Measurements from ENCODE around the gene SYNPO2.

The SYNPO2 gene

GRCh38 chr4:119070301-119070700 lies 181.6 kb downstream of the SYNPO2 start:
- DNase-seq, result no peak

DNA sequence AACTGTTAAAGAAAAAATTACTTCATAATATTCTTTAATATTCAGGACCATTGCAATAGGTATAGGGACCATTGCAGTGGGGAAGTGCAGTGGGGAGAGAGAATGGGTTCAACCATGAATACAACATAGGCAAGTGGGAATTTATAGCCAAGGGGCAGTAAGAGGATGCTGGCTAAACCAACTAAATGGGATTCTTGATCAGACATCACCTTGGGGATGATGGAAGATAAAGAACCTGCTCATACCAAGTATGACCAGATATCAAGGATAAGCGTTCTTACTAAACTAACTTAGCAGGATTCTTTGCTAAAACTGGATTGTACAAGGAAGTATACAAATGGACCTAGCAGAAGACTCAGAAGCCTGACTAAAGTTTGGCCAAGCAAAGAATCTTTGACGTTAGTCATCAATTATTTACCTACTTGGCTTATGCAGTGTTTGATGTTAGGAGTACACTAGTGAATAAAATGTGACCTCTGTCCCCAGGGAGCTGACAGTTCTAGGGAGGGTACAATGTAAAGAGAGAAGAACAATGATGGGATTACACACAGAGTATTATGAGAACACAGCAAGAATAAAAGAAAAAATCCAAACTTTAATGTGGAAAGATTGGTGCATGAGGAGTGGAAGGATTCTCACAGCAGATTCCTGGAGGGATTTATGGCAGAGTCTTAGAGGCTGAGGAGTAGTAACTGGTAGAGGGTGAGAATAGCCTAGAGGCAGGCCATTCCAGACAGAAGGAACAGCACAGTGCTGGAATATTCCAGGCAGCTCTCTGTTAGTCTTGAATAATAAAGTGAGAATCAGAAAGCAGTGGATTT lies 192.3 kb downstream of the SYNPO2 start:
- no peak for DNase-seq

GRCh38 chr4:119081542-119081859 lies 192.8 kb downstream of the SYNPO2 start:
- DNase-seq, result no peak

DNA sequence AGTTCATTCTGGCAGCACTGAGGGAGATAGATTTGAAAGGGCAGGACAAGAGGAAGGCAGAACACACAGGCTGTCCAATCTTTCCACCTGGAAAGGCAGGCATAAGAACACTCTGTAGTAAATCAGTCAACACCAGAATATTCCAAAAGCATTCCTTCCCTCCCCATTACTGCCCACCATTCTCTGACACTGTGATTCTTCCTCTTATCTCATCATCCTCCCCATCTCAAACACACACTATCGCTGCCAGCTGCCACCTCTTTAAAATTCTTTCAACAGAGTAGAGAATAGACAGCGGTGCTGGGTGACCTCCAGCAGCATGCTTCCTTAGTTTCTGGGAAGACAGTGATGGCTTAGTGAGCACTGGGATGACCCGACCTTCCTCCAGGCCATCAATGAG lies 193.3 kb downstream of the SYNPO2 start:
- DNase-seq, result no peak

DNA sequence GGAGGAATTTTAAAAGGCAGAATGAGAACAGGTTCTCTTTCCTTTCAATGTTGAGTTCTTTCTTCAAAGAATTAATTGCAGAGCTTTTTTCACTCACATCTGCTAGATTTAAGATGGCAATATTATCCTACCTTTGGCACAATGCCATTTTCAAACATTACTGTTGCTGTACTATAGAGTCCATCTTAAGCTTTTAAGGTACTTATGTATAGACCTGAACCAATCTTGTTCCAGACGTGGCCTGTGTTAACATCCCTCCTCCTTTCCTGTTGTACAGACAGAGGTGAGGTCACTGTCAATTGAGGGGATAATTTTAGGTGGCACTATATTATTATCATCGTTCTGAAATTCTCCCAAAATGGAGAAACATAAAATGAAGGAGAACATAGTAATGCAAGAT lies 194.0 kb downstream of the SYNPO2 start:
- no peak for DNase-seq

DNA sequence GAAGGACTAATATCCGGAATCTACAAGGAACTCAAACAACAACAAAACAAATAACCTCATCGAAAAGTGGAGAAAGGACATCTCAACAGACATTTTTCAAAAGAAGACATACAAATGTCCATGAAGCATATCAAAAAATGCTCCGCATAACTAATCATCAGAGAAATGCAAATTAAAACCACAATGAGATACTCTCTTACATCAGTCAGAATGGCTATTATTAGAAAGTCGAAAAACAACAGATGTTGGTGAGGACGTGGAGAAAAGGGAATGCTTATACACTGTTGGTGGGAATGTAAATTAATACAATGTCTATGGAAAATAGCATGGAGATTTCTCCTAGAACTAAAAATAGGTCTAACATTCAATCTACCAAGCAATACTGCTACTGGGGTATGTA lies 195.9 kb downstream of the SYNPO2 start:
- no peak for DNase-seq

DNA sequence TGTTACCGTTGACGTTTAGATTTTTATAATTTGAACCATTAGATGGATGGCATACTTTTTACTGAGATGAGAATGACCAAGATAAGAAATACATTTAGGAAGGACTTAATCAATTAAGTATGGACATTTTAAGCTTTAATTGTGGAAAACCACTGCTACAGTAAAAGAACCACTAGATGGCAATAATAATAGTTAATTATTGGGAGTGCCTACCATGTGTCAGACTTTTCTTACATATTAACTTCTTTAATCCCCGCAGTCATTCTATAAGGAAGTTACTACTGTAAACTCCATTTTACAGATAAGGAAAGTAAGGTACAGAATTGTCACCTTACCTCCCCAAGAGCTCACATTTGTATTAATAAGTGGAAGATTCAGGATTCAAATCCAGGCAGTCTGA lies 198.5 kb downstream of the SYNPO2 start:
- DNase-seq, result no peak

DNA sequence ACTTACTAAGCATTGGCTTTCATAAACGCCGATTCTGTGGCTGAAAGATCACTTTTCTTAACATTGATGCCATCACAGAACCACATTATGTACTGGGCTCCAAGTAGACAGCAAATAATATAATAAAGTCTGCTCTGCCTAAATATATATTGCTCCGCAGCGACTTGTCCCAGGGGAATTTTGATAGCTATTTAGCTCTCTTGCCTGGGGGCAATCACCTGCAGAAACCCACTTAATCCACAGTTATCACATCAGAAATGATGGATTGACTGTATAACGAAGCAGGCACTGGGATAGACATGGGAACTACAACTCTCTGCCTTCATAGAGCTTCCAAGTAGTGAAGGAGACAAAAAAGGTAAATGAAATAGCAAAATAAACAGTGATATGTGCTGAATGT lies 199.0 kb downstream of the SYNPO2 start:
- no peak for DNase-seq

- no peak for DNase-seq
Observed at GRCh38 chr4:119093042-119093827, 204.6 kb downstream of the SYNPO2 start.

DNA sequence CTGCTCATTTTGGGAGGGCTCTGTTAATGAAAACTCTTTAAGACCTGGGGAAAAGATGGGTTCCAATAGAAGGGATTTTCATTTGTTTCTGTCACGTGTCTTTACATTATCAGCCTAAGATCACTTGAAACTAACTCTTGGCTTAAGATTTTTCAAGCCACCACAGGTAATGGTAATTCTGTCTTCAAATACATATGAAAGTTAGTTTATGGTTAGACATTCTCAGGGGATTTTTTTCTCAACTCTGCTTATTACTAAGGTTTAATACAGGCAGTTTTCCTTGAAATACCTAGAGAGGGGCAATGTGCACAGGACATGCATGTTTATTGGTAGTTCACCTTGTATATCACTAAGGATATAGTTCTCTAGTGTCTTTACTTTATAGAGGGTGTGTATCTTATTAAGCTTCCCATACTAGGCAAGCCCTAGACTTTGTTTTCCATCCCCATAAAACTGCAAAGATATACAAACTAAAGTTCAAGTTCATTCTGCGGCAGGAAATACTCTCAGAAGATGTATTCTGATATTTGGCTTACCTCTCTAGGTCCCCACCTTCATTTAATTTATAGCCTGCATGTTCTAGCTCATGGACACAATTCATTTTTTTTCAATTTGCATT lies 208.7 kb downstream of the SYNPO2 start:
- no peak for DNase-seq

GRCh38 chr4:119098306-119098705 lies 209.7 kb downstream of the SYNPO2 start:
- DNase-seq, result no peak

- no peak for DNase-seq
Observed at GRCh38 chr4:119099227-119099810, 210.7 kb downstream of the SYNPO2 start.

DNA sequence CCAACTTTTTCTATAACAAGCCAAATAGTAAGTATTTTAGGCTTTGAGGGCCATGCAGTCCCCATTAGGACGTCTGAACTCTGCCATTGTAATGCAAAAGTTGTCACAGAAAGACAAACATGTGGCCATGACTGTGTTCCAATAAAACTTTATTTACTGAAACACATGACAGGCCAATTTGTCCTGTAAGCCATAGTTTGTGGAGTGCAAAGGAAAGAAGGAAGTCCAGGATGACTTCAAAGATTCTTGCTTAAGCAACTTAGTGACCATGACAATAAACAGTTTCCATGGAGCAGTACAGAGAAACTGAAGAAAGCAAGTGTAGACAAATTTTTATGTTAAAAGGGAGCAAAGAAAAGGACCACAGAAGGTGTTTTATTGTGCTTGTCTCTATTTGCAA lies 212.0 kb downstream of the SYNPO2 start:
- no peak for DNase-seq

- DNase-seq, result no peak
Observed at GRCh38 chr4:119103263-119103662, 214.6 kb downstream of the SYNPO2 start.

DNA sequence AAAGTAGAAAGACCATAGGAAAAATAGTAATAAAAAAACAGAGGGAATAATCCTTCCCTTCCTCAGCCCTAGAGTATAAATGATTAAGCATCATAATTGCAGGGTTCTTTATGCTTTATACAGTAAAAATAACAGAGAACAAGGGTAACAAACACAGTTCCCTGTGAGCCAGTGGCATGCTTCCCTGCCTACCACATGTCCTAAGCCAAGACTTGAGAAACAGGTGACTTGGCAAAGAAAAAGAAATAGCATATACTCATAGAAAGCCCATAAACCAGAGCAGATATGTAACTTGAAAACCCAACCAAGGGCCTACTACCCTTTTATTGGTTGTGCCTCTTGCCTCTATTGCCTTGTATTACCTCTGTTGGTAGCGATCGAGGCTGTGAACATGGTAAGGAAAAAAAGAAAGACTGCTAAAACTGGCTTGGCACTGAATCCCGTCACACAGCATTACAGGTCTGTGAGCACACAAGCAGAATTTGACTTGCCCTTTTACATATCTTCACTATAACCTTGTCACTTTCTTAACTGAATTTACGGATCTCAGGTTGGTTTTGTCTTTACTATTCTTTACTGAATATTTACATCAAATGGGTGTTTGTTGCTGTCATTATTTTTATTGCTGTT lies 216.1 kb downstream of the SYNPO2 start:
- DNase-seq, result no peak

DNA sequence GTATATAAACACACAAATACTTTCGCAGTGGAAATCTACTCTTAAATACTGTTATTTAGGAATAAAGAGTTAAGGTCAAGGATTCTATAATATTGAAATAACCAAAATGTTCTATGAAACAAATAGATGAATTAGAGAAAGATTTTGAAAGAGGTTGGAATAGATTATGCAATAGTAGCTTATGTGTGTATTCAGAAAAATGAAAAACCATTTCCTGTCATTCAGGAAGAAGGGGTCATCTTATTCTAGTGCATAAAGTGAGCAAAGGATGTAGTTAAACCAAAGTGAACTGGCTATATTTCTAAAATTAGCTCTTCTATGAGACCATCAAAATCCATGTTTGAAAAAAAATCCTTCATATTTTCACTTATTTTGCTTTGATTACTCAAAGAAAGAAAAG lies 217.0 kb downstream of the SYNPO2 start:
- no peak for DNase-seq

DNA sequence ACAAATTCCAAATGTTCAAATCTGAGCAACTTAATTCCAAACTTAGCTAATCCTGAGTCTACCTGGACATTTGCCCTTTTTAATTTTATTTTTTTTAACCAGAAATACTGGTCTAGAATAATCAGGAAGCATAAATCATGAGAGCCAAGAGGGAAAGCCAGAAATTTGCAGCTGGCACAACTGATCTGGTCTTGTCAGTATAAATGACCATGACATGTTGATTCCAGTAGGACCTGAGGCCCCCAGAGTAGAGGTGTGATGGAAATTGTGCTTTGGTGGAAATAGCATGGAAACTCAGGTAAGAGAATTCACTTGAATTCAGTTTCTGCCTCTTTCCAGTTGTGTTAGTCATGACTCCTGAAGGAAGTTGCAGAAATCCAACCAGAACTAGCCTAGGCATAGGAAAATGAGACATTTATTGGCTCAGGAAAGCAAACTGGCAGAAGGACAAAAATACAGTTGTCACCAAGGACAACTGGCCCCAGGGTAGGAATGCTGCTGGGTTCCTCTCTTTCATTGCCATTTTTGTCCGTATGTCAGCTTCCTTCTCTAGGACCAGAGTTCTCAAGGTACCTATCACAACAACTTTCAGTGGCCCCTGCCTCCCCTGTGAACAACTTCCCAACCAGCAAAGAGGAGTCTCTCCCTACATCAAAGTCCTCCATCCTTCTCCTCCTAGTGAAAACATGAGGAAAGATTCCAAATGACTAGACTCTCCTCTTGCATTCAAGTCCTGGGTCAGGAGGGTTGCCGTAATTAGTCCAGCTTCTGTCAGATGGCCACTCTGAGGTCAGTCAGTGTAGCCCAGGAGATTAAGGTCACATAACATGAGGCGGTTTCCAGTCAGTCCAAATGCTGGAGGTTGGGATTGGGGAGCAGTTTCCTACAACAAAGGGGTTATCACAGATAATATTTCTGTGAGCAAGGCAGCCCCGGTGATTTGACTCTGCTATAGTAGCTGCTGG lies 217.7 kb downstream of the SYNPO2 start:
- DNase-seq, result no peak

- DNase-seq, result no peak
Observed at GRCh38 chr4:119110121-119110520, 221.5 kb downstream of the SYNPO2 start.

Measured in CD4-positive, alpha-beta T cell treated with Interleukin-10 for 1 hour (primary cell).